GM12878 (cell line): ENCODE data around the gene RAB3IL1. TPM values are rescaled to one million over a fixed set of nuclear protein-coding genes. Genes with fewer than 3 reads are reported as not detected.

Experiments used
- ATAC-seq: fragments of 200-7000 bp; cut with Tn5 transposase; 3 replicates; pipeline ENCODE4 v1.9.1; 2020; ENCODE audit warnings: mild to moderate bottlenecking, moderate library complexity
- BruUV-seq: library from RNA; stranded (reverse); fragments of 400-500 nt; replicated peaks from 2 replicates; lab custom pipeline; 2021; lab: Mats Ljungman, UMichigan
- CTCF ChIA-PET: fragments of 300-600 bp; sonication (Branson Sonifier 250); formaldehyde crosslinking; extraction: SDS; loops from one replicate; lab custom pipeline; 2021; ENCODE audit warnings: inconsistent platforms; lab: Yijun Ruan, JAX
- POLR2A ChIA-PET: fragments of 350-600 bp; formaldehyde crosslinking; extraction: SDS; loops from one replicate; lab custom pipeline; 2021; ENCODE audit warnings: inconsistent platforms; lab: Charles Lee
- RAD21 ChIA-PET: fragments of 300-600 bp; sonication (Branson Sonifier 250); formaldehyde crosslinking; loops from one replicate; lab custom pipeline; 2023; ENCODE audit warnings: antibody characterized with exemption; ENCODE audit not compliant: unreplicated experiment; lab: Charles Lee
- SMC1A ChIA-PET: fragments of 300-600 bp; sonication (Branson Sonifier 250); formaldehyde crosslinking; loops from one replicate; lab custom pipeline; 2023; ENCODE audit not compliant: unreplicated experiment, uncharacterized antibody; lab: Charles Lee
- DNase-seq: peaks from one replicate; pipeline ENCODE4 v3.0.0-alpha.2; 2011; ENCODE audit warnings: low read depth, low spot score
- FAIRE-seq: peaks from 3 replicates; lab custom pipeline; 2011; peaks lifted over from hg19 to GRCh38; lab: Jason Lieb, UNC
- H2AFZ ChIP-seq: 2 replicates; pipeline ENCODE4 v1.6.0; 2011; ENCODE audit warnings: low read depth, low read length, control low read depth; ENCODE audit not compliant: control insufficient read depth
- H3K27ac ChIP-seq: 2 replicates; pipeline ENCODE4 v1.5.1; 2011; ENCODE audit warnings: control low read depth; ENCODE audit not compliant: control insufficient read depth, insufficient read depth
- H3K27me3 ChIP-seq, 2 experiments: replicated peaks in 1 of 2; 2 replicates each; pipeline versions ENCODE4 v1.6.0 to v1.6.1; 2011; ENCODE audit warnings: low read length in 1 of 2; ENCODE audit not compliant: control insufficient read depth in 2 of 2, insufficient read depth in 2 of 2
- H3K36me3 ChIP-seq, 2 experiments: 2 replicates each; pipeline ENCODE4 v1.5.1; 2011; ENCODE audit warnings: low read length in 1 of 2; ENCODE audit not compliant: control insufficient read depth in 2 of 2, insufficient read depth in 2 of 2
- H3K4me1 ChIP-seq: 2 replicates; pipeline ENCODE4 v1.6.1; 2011; ENCODE audit warnings: mild to moderate bottlenecking, low read length, moderate library complexity, mixed read lengths; ENCODE audit not compliant: control insufficient read depth, insufficient read depth
- H3K4me2 ChIP-seq: 2 replicates; pipeline ENCODE4 v1.6.0; 2011; ENCODE audit warnings: control low read depth; ENCODE audit not compliant: control insufficient read depth, insufficient read depth
- H3K4me3 ChIP-seq: fragments of 200-600 bp; sonication (generic); 2 replicates; pipeline ENCODE4 v1.5.1; 2016
- H3K79me2 ChIP-seq: 2 replicates; pipeline ENCODE4 v1.6.0; 2011; ENCODE audit warnings: low read length; ENCODE audit not compliant: control insufficient read depth, insufficient read depth
- H3K9ac ChIP-seq: 2 replicates; pipeline ENCODE4 v1.8.0; 2011; ENCODE audit warnings: low read length, control low read depth, mixed read lengths; ENCODE audit not compliant: control insufficient read depth, insufficient read depth
- H3K9me3 ChIP-seq: replicated peaks from 3 replicates; pipeline ENCODE4 v1.5.1; 2011; ENCODE audit warnings: mild to moderate bottlenecking, low read length; ENCODE audit not compliant: control insufficient read depth, insufficient read depth
- H4K20me1 ChIP-seq: 2 replicates; pipeline ENCODE4 v1.6.0; 2011; ENCODE audit not compliant: control insufficient read depth, insufficient read depth
- HCFC1 ChIP-seq: fragments of 150-350 bp; IDR thresholded peaks from 2 replicates; pipeline ENCODE4 v1.6.1; 2014; ENCODE audit warnings: low read length
- TCF12 ChIP-seq: IDR thresholded peaks from 2 replicates; pipeline ENCODE4 v1.6.1; 2011; ENCODE audit warnings: low read depth, mild to moderate bottlenecking, low read length
- YY1 ChIP-seq: IDR thresholded peaks from 2 replicates; pipeline ENCODE4 v1.6.1; 2011; ENCODE audit warnings: low read depth, mild to moderate bottlenecking, low read length
- ZNF274 ChIP-seq: IDR thresholded peaks from one replicate; pipeline ENCODE4 v1.8.0; 2011; ENCODE audit not compliant: insufficient read length, insufficient read depth
- WGBS: methylation state at CpG from one replicate; pipeline ENCODE4 v1.1.6; 2016; ENCODE audit warnings: low lambda C conversion rate; ENCODE audit not compliant: insufficient replicate concordance, insufficient coverage; ENCODE audit errors: missing lambda C conversion rate; 5-methylcytosine and 5-hydroxymethylcytosine counted together
- in situ Hi-C: fragments of 300-500 bp; cut with MboI; formaldehyde crosslinking; loops from 9 replicates; pipeline ENCODE4 v1.14.3; 2018; ENCODE audit warnings: mixed read lengths
- intact Hi-C: fragments of 100-400 bp; cut with micrococcal nuclease; formaldehyde crosslinking; loops from one replicate; pipeline ENCODE4 v1.14.2; 2022; ENCODE audit not compliant: unreplicated experiment
- polyA plus RNA-seq, 11 experiments: library from polyadenylated mRNA; depleted of rRNA in 4 of 11; unstranded in 6 of 11; stranded (reverse) in 5 of 11; fragments of >200 nt; fragmentation: Nextera tagmentation in 4 of 11; fragmentation: Illumina TruSeq in 1 of 11; extraction: Ambion mirVana in 4 of 11; extraction: Trizol in 1 of 11; gene quantifications; 1 replicate in 1 of 11; 2 replicates in 10 of 11; pipeline versions ENCODE4 v1.2.1 to v1.2.3, GENCODE V29; 2011 to 2016; ENCODE audit warnings: inconsistent platforms in 2 of 11, missing spikeins in 2 of 11, low read depth in 1 of 11
- total RNA-seq, 4 experiments: library from RNA; depleted of rRNA in 3 of 4; stranded (reverse); fragments of >200 nt in 3 of 4; fragmentation: Illumina TruSeq in 1 of 4; extraction: Trizol in 1 of 4; gene quantifications; 2 replicates each; pipeline versions ENCODE4 v1.2.1 to v1.2.3, GENCODE V29; 2013 to 2021
- TF ChIP-seq, protein P1 (sequence below): IDR thresholded peaks from 2 replicates; pipeline ENCODE4 v1.6.1; 2011; ENCODE audit warnings: borderline replicate concordance, low read depth, mild to moderate bottlenecking, moderate library complexity, low read length; ENCODE audit not compliant: insufficient read depth, poor library complexity, severe bottlenecking

Gene RAB3IL1
- total and polyA plus RNA-seq, 10 of the 15 experiments (the other 5 are each of a cell fraction or from before 2014, with no cell fraction given): 0.04 TPM; not detected in 9

DNA sequence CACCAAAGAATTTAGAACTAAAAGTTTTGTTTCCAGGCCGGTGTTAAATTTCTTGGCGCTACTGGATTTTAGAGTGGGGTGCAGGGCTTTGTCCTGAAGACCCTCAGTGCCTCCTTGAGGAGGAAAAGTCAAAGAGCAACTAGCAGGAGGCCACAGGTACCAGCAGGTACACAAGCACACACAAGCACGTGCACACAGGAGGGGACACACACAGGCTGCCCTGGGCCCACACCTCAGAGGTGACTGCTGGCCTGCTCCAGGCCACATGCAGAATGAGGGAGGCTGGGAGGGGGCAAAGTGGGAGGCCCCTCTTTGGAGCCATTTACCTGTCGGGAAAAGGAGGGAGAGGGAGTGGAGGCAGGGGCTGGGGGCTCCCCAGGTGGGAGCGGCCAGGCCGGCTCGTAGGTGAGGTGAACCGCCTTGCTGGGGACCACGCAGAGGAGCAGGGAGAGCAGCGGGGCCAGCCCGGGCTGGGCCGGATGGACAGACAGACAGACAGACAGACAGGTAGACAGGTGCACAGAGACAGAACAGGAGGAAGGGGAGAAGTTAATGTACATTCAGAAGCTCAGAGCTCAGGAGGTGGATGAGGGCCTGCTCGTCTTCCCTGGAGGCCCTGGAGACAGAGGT is 12.2 kb downstream of the RAB3IL1 start:
- no TSS peak for BruUV-seq
- Histone ChIP-seq H3K4me1 (no peaks in the 10 kb centered on the region), H3K9ac (no peak overlapping the region), H2AFZ (no peak overlapping the region), H3K4me3 (no peak overlapping the region), H3K27ac (no peak overlapping the region), H3K79me2 (no peaks in the 10 kb centered on the region), H3K36me3 (no peaks in the 10 kb centered on the region), H3K27me3 (peaks cover 0 to 1% of the 10 kb centered on the region in 2 experiments; a peak in 1 of 4 replicates), H3K4me2 (no peak overlapping the region), H3K9me3 (no peaks in the 10 kb centered on the region), H4K20me1 (no peaks in the 10 kb centered on the region)
- TF ChIP-seq, protein P1, sequence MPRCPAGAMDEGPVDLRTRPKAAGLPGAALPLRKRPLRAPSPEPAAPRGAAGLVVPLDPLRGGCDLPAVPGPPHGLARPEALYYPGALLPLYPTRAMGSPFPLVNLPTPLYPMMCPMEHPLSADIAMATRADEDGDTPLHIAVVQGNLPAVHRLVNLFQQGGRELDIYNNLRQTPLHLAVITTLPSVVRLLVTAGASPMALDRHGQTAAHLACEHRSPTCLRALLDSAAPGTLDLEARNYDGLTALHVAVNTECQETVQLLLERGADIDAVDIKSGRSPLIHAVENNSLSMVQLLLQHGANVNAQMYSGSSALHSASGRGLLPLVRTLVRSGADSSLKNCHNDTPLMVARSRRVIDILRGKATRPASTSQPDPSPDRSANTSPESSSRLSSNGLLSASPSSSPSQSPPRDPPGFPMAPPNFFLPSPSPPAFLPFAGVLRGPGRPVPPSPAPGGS: no peak
- no peak for TF ChIP-seq YY1
- TF ChIP-seq ZNF274: no peak
- TF ChIP-seq HCFC1: no peak
- no peak for TF ChIP-seq TCF12
- 51% methylated on average over 13 of the region's 13 CpGs for WGBS
- intact Hi-C loops (no loop called here), in situ Hi-C loops (no loop called here)
- RAD21 ChIA-PET: interaction anchor here (1.3 kb wide), 2 partner anchors 177 to 203 kb away, joined by 4 read pairs; no protein-coding TSS in a partner anchor
- FAIRE-seq: no peak
- no peak for DNase-seq
- SMC1A ChIA-PET: interaction anchor here (11.0 kb wide), 1 partner anchor 179 kb away, joined by 168 read pairs; no protein-coding TSS in a partner anchor
- no peak for ATAC-seq
- POLR2A ChIA-PET: no interaction called here
- CTCF ChIA-PET: interaction anchor here (1.1 to 11.4 kb wide), 2 partner anchors 174 to 203 kb away, joined by 4 to 321 read pairs; no protein-coding TSS in a partner anchor
